Measurements from ENCODE around the gene NR5A2.

The NR5A2 gene

DNA sequence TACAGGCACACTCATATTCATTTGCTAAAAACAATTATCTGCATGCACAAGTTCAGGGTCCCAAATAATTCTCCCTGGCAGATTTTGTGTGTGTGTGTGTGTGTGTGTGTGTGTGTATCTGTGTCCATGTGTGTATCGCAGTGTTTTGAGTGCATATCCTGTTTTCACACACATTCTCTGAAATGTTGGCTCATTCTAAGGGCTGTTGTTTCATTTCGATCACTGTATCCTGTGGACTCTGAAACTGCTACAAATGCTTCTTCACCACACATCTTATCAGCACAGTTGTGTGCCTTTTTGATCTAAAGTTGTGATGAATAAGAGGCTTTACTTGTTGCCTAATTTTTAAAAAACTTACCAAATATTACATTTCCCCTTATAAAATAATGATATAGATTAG lies 34.6 kb downstream of the NR5A2 start:
- in situ Hi-C loops (cut with MboI; ENCODE audit: low sequenced_read_pairs): no loop called here

DNA sequence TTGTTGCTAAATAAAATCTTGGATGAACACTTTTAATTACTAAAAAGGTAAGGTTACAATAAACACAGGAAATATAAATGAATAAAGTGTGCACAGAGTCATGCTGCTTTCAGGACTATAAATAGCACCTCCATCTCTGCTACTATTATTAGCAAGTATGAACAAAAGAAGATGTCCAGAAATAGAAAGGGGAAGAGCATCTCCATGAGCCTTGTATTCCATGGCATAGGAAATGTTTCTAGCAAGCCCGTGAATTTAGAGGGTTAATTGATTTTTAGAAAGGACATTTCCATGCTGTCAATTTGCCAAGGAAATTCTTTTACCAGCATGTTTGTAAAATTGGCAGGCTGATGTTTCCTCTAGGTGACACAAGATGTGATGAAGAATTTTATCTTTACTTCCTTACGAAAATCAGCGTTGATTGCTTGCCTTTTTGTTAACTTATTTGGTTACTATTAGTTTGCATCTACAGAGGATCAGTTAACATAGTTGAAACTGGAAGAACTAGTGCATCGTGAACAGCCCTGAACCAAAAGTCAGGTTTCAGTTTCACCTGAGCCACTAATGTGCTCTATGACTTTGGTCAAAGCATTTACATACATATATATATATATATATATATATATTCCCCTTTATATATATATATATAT lies 45.3 kb downstream of the NR5A2 start:
- in situ Hi-C loops (cut with MboI; ENCODE audit: low sequenced_read_pairs): no loop called here

DNA sequence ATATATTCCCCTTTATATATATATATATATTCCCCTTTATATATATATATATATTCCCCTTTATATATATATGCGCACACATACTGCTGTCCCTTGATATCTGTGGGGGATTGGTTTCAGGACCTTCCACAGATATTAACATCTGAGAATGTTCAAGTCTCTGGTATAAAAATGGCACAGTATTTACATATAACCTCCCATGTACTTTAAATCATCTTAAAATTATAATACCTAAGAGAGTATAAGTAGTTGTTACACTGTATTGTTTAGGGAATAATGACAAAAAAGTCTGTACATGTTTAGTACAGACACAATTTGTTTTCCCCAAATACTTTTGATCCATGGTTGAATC lies 45.8 kb downstream of the NR5A2 start:
- in situ Hi-C loops (cut with MboI; ENCODE audit: low sequenced_read_pairs): no loop called here

DNA sequence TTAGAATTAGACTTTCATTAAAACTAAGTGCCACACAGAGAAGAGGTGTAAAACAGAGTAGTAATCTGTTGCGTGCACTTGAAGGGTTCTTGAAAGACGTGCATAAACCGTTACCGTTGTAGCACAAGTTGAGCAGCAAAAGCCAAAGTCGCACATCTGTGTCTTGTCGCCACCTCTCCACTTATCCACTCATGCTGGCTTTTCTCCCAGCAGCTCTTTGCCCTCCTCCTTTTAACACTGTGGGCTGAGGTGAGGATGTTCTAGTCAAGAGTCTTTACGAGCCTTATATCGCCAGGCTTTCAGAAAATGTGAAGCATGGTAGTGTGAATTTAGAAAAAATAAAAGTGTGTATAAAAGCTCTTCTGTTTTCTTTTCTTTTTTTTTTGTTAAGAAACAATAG lies 48.0 kb downstream of the NR5A2 start:
- in situ Hi-C loops (cut with MboI; ENCODE audit: low sequenced_read_pairs): no loop called here

DNA sequence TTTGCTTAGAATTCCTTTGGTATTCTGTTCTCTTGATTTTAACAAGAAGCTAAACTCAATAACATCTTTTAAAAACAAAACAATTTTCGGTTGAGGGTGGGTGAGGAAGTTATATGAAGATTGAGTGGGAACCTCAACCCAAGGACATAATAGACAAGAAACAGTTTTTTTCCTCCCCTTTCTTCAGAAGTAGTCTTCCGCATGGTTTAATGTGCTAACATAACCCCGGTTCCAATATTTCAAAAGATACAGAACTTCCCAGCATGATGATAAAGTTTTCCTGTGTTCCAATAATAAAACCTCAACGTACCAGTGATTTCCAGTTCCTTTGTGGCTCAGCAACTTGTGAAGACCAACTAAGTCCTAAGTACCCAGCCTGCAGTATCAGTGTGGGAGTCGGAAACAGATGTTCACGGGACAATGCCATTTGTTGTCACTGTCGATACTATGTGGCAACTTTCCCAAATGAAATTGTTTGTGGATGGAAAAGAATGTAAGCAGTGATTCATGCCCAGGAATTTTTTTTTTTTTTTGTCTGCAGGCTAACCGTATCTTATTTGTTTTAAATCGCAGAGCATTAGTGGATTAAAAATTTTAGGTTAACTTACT lies 48.5 kb downstream of the NR5A2 start:
- in situ Hi-C loops (cut with MboI; ENCODE audit: low sequenced_read_pairs): no loop called here

DNA sequence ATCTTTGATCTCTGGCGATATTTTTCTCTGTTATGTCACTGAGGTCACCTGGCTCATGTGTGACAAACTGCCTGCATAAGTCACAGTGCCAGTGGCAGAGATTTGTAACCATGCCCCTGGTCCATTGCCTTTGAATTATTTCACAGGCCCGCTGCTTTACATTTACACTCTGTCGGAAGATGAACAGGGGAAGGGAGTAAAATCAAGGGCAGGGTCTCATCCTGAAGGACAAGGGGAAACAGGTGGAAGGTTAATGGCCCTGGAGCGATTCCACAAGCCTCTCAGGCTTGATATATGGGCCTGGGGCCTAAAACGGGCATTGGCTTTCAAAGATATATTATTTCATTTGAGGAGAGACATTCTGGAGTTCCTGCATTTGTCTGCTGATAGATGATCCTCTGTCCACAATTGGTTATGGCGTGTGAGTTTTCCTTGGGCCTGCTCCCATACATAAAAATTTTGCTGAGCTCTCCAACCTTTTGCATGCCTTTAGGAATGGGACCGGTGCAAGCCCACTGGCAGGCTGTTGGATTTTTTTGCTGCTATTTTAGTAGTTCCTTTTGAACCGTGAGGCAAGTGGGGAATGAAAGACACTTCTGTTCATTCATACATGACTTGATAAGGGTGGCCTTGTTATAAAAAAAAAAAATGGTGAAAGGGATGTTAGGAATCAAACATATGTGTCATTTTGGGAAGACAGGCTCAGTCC lies 51.9 kb downstream of the NR5A2 start:
- in situ Hi-C loops (cut with MboI; ENCODE audit: low sequenced_read_pairs): no loop called here

DNA sequence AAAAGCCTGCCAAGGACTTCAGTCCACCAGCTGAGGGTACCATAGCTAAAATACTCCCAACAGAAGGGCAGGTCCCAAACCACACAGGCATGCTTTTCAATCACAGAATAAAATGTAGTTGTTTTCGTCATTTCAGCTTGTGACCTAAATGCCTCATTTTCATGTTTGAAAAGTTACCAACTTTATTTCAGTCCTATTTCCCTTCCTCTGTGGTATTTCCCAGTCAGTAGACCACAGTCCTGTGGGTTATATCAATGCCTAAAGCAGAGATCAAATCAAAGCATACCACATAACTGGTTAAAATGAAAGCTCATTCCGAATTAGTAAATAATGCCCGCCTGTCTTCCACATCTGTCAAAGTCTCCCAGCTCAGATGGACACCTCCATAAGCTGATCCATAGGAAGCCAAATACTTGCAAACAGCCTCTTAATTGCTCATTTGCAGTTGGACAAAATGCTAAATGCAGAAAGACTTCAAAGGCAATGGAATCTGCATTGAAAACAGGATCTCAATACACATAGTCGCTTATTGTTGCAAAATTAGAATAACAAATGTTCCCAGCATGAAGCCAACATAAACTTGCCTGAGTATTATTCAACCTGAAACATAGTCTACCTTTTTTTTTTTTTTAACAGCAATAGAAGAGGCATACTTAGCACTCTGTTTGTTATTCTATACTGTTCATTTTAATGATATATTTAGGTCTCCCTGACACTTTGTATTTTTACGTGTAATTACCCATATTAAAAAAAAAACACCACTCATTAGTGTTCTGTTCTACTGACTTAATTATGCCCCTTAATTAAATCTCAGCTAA lies 53.9 kb downstream of the NR5A2 start:
- in situ Hi-C loops (cut with MboI; ENCODE audit: low sequenced_read_pairs): no loop called here

DNA sequence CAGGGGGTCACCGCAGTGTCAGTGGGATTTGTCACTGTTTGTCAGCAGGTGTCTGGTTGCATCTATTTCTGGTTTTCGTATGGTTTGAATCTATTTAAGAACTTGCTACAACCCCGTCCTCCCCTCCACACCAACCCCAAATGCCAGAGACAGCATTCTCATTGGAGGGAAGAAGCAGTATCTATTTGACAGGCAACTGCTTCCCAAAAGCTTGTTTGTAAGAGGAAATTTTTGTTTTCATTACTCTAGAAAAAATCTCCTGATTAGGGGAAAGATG lies 54.4 kb downstream of the NR5A2 start:
- in situ Hi-C loops (cut with MboI; ENCODE audit: low sequenced_read_pairs): no loop called here

DNA sequence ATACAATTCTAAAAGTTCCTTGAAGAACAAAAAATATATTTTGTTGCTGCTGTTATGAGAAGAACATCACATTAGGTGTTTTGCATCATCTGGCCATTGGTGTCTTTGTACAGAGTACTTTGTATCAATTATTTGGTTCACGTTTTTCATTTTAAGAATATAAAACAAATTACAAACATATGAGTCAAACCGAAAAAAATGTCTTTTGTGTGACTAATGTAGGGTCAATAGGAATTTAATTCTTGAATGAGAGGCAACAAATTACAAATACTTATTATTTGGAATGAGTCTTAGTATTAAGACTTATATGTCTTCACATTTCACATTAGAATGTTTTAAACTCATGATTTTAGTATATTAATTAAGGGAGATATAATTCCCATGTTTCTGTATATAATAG lies 54.8 kb downstream of the NR5A2 start:
- in situ Hi-C loops (cut with MboI; ENCODE audit: low sequenced_read_pairs): no loop called here

DNA sequence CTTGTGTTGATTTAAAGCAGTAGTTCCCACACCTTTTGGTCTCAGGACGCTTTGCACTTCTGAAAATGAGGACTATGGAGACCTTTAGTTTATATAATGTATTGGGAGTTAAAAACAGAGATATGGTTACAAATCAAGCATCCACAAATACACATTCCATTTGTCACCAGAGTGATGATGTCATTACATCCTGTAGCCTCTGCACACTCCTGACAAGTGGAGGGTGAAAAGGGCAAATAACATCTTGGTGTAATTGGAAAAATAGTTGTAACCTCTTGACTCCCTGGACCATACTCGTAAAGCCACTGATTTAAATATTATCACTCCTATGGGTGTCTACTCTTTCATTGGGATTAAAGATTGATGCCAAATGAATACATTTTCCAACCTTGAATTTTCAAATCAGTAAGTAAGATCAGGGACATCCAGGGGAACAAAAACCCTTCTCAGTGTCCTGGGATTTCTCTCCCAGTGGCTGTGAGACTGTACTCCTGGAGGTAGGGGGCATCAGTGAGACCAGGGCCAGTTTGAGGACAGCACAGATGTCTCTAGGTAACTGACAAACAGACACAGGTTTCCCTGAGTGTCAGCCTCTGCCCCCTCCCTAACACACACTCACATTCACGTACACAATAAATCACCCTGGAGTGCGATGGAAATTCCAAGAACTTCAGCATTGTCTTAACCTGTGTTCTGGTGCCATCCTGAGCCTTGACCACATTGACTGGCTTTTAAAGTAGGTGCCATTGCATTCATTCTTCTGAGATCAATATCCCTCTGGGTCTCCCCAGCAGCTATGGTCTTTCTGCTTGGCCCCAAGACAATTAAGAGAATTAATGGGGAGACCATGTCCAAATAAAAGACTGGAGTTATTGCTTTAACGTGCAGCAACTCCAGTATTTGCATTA lies 63.0 kb downstream of the NR5A2 start:
- in situ Hi-C loops (cut with MboI; ENCODE audit: low sequenced_read_pairs): no loop called here

DNA sequence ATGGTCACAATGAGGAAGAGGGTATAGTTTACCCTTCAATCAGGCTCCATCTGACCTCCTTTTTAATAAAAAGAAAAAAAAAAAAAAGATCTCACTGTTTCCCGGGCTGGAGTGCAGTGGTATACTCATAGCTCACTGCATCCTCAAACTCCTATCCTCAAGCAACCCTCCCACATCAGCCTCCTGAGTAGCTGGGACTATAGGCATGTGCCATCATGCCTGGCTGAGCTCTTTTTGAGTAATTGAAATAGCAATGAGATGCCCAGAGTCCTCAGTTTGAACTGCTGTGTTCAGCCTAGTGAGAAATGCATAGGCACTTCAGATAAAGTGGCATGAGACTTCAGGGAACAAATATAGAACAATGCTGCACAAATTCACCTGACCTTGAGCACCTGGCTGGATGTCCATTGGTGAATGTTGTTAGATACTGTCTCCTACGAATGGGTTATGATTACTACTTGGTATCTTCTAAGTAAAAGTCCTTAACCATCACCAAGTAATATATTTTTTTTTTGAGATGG lies 67.6 kb downstream of the NR5A2 start:
- in situ Hi-C loops (cut with MboI; ENCODE audit: low sequenced_read_pairs): no loop called here

DNA sequence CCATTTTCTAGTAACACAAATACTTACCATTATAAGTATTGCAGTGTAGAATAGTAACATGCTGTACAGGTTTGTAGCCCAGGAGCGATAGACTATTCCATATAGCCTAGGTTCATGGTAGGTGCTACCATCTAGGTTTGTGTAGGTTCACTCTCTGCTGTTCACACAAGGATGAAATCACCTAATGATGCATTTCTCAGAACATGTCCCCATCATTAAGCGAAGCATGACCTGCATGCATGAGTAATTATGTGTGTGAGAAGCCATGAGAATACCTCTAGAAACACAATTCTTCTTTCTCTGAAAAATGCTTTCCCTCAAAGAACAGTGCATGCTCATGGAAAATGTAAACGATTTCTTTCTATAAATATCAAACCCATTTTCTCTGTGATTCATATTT lies 69.3 kb downstream of the NR5A2 start:
- in situ Hi-C loops (cut with MboI; ENCODE audit: low sequenced_read_pairs): no loop called here

DNA sequence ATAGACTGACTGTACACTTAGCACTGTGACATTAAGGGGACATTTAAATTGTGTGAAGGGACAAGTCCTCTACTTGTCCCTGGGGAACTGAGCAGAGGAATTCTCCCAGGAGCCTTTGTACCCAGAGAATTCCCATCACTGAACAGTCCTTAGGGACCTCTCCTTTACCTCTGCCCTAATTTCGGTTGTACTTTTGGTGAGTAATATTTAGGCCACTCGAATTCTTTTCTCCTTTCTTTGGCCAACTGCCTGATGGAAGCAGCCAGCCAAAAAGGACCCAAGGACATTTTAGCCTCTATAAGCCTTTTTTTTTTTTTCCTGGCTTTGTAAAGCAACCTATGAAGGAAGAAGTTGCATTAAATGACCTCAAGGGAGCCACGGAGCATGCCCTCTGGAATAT lies 71.5 kb downstream of the NR5A2 start:
- in situ Hi-C loops (cut with MboI; ENCODE audit: low sequenced_read_pairs): no loop called here

DNA sequence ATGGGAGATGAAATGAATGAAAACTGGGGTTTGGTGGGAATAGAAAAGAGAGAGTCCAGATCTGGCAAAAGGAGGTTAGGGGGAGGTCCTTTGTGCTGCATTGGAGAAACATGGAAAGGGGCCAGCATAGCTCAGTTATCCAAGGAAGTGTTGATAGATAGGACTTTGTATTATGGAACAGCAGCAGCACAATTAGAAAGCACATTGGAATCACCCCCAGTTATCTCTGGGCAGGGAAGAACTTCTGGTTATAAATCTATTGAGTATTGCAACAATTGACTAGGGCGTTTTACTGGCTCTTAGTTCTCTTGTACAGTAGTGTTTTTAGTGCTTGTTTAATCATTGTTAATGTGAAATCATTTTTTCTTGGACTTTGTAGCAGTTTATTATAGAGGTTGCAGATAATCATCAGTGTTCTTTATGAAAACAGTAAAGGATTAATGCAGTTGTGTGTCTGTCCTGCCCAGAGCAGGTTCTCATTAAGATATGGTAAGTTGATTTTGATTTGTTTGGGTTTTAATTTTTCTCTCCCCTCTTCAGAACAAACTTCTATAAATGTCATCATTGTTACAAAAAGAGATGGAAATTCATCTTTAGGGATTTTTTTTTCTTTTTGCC lies 76.6 kb downstream of the NR5A2 start:
- in situ Hi-C loops (cut with MboI; ENCODE audit: low sequenced_read_pairs): no loop called here

DNA sequence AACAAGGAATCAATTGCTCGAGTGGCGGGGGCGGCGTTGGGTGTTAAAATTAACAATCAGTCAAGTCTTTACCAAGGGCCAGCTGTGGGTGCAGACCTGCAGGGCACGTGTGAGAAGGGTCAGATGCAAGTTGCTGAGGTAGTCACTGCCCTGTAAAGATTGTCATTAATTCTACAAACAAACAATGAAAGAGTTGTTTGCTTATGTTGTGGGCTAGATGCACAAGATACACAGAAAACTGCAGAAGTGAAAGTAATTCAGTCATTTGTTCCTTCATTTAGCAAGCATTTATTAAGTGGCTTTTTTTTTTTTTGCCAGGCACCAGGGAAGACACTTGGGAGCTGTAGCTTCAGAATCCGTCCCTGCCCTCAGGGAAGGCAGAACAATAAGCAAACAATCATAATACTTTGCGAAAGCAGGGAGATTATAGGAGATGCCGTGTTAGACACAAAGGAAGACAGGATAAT lies 79.5 kb downstream of the NR5A2 start:
- in situ Hi-C loops (cut with MboI; ENCODE audit: low sequenced_read_pairs): no loop called here

DNA sequence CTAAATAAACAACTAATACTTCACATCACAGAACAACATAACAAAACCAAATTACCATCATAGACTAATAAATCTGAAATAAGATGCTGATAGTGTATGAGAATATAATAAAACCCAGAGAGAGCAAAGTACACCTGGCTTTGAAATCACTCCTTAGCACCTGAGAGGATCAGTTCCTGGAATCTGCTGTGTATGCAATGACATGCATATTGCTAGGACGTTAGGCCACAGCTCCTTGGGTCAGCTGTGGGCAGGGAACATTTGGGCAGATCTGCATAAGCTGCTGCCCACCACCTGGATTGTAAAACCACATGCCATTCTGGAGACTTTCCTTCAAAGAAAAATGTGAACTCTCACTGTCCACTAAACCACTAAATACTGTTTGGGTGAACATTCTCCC lies 81.1 kb downstream of the NR5A2 start:
- in situ Hi-C loops (cut with MboI; ENCODE audit: low sequenced_read_pairs): no loop called here

DNA sequence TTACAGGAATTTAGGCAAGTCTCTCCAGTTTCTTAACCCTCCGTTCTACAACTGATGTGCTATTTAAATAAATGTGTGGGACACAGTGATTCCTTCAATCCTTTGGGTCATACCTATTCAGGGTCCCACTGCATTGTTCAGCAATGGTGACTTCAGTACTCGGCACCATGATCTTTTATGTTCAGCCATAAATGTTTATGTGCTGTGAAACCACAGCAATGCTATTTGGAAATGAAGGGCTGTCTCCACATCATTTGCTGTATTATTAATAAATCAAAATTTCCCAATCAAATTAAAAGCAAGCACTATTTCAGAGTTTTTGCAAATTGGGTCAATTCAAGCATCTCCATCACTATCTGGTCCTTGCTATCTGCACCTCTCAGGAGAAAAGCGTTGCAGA lies 84.8 kb downstream of the NR5A2 start:
- in situ Hi-C loops (cut with MboI; ENCODE audit: low sequenced_read_pairs): no loop called here

DNA sequence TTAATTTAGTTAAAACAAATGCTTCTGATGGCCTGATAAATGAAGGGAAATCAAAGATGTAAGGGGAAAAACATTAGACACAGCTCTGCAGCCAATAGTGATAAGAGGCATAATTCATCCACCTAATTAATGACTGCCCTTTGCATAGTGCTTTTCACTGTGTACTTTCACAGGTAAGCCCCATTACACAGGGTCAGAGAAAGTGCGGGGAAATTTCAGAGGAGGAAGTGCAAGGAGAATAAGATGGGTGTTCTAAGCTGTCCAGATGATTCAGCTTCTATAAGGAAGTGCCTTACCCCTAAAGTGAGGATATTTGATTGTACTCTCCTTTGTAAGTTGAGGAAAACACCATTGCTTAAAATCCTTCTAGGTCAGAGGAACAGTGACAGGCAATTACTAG lies 88.0 kb downstream of the NR5A2 start:
- in situ Hi-C loops (cut with MboI; ENCODE audit: low sequenced_read_pairs): no loop called here

DNA sequence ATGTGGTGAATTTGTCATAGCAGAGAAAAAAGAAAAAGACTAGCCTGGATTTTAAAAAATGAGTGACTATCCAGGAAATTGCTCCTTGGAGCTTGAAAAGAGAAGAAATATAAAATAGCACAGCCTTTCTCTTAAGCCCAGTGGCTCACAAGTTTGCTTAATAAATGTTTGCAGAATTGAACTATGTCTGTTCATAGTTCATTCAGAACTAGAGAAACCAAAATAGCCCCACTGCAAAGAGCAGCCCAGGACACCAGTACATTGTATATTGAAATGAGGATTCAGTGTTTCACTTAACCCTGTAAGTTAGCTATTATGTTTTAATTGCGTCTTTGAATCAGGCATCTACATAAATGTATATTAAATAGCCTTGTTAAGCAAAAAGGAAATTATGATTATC lies 88.8 kb downstream of the NR5A2 start:
- in situ Hi-C loops (cut with MboI; ENCODE audit: low sequenced_read_pairs): no loop called here
